HG03342 (cell line): ENCODE data around the gene UBR4.

Experiments
- ATAC-seq: cut with Tn5 transposase; IDR thresholded peaks from one replicate; pipeline ENCODE4 v1.9.1; 2021; ENCODE audit warnings: mild to moderate bottlenecking, moderate library complexity; ENCODE audit not compliant: unreplicated experiment

The UBR4 gene

GRCh38 chr1:19074361-19074901 is 135.6 kb downstream of the UBR4 start:
- ATAC-seq = no peak

GRCh38 chr1:19073311-19074186 is 136.5 kb downstream of the UBR4 start:
- ATAC-seq = no peak

GRCh38 chr1:19072285-19072981 is 137.6 kb downstream of the UBR4 start:
- ATAC-seq = no peak

- no peak for ATAC-seq
These were observed 138.3 kb downstream of the UBR4 start for GRCh38 chr1:19071674-19072281.

- ATAC-seq = no peak
These were observed 139.0 kb downstream of the UBR4 start for GRCh38 chr1:19070891-19071621.

- no peak for ATAC-seq
These were observed 139.8 kb downstream of the UBR4 start for GRCh38 chr1:19070197-19070651.

GRCh38 chr1:19068639-19069276 is 141.3 kb downstream of the UBR4 start:
- ATAC-seq = no peak

GRCh38 chr1:19067912-19068638 is 142.0 kb downstream of the UBR4 start:
- no peak for ATAC-seq

- ATAC-seq = no peak
These were observed 142.7 kb downstream of the UBR4 start for GRCh38 chr1:19067182-19067911.

GRCh38 chr1:19066874-19067181 is 143.2 kb downstream of the UBR4 start:
- ATAC-seq = no peak

GRCh38 chr1:19066248-19066873 is 143.7 kb downstream of the UBR4 start:
- ATAC-seq = no peak

GRCh38 chr1:19065526-19066247 is 144.4 kb downstream of the UBR4 start:
- no peak for ATAC-seq

GRCh38 chr1:19064906-19065450 is 145.1 kb downstream of the UBR4 start:
- ATAC-seq = no peak

GRCh38 chr1:19063122-19063521 is 146.9 kb downstream of the UBR4 start:
- no peak for ATAC-seq

GRCh38 chr1:19062258-19063029 is 147.6 kb downstream of the UBR4 start:
- ATAC-seq = no peak

- no peak for ATAC-seq
These were observed 148.3 kb downstream of the UBR4 start for GRCh38 chr1:19061798-19062197.

GRCh38 chr1:19061343-19061742 is 148.7 kb downstream of the UBR4 start:
- no peak for ATAC-seq
